Nephron progenitor cell (in vitro differentiated cells): ENCODE measurements around the gene GREB1.

Experiments
- DNase-seq: peaks from one replicate; pipeline ENCODE4 v3.0.0; 2021
- H3K27ac Mint-ChIP-seq: 2 replicates; pipeline ENCODE4 v1.8.0; 2021; ENCODE audit warnings: mild to moderate bottlenecking, moderate library complexity, mixed read lengths
- H3K27me3 Mint-ChIP-seq: 2 replicates; pipeline ENCODE4 v1.8.0; 2021; ENCODE audit warnings: mild to moderate bottlenecking, low read depth, mixed read lengths; ENCODE audit not compliant: poor library complexity
- H3K36me3 Mint-ChIP-seq: 2 replicates; pipeline ENCODE4 v1.8.0; 2021; ENCODE audit warnings: low read depth, mixed read lengths
- H3K4me1 Mint-ChIP-seq: 2 replicates; pipeline ENCODE4 v1.8.0; 2021; ENCODE audit warnings: mixed read lengths
- H3K4me3 Mint-ChIP-seq: 2 replicates; pipeline ENCODE4 v1.8.0; 2021; ENCODE audit warnings: mild to moderate bottlenecking, moderate library complexity, mixed read lengths
- H3K9me3 Mint-ChIP-seq: 2 replicates; pipeline ENCODE4 v1.8.0; 2021; ENCODE audit warnings: mild to moderate bottlenecking, moderate library complexity, mixed read lengths
- CTCF ChIP-seq: fragments of 200-600 bp; sonication (generic); IDR thresholded peaks from 2 replicates; pipeline ENCODE4 v1.5.0; 2021; ENCODE audit warnings: antibody characterized with exemption

GREB1 gene

DNA sequence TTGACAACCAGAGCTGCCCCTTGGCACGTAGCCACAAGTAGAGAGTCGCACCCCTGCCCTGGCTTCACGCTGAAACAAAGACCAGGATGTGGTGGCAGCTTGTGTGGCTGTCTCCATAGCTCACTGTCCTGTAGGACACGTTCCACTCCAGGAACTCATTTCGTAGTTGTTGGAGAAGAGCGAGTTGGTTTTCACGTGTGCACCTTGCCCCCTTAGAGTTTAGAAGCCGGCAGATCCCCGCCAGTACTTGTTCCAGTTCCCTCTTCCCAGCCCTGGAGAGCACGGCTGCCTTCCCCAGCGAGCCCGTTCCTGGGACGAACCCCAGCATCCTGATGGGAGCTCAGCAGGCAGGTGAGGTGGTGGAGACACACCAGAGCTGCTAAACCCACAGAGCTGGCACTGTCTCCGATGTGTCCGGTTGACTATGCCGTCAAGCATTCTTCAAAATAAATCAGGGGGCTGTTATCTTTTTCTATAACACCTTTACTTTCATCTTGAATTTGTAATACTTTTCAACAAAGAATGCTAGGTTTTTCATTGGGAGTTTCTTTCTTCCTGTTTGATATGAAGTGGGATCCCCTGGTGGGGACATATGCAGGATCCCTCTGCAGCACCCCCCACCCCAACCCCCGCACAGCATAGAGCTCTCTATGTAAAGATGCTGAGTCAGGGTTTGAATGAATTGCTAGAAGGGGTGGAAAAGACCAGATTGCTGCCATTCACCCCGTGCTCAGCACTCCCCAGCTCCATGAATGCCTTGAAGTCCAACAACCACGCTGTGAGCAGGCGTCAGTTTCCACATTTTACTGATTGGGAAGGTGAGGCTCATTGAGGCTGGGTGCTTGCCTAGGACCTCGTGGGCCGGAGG, 44.5 kb downstream of the GREB1 start:
- H3K4me3 Mint-ChIP-seq: no peak overlapping the region

DNA sequence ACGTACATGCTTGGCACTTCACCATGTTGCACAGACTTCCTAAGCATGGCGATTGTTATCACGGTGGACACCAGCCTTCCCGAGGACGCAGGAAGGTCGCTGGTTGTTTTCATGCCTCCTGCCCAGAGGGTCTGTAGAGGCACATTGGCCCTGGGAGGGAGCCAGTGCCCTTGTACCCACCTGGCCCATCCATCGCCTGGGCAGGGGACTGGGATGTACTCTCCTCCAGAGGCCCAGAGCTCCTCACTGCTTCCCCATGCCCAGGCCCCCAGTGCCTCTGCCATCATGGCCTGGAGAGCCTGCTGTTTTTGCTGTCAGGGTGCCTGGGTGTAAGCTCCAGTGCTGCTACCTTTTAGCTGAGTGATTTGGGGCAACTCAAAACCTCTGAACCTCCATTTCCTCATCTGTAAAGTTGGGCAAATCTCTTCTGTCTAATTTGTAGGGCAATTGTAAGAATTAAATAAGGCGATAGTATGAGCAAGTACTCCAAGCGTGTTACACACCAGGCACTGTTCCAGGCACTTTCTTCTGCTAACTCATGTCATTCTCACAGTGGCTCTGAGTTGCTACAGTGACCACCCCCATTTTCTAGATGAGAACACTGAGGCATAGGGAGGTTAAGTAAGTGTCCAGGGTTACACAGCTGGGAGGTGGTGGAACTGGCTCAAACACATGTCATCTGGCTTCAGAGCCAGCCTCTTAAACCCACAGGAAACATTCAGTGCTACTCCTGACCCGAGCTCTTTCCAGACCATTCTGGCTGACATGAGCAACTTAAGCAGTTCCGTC, 45.3 kb downstream of the GREB1 start:
- Mint-ChIP-seq H3K4me3 (no peak overlapping the region), H3K9me3 (no peaks in the 10 kb centered on the region), H3K27ac (peak overlapping the region; percentile 27), H3K36me3 (peaks cover 62% of the 10 kb centered on the region), H3K4me1 (peaks cover 19% of the 10 kb centered on the region), H3K27me3 (peaks cover 2% of the 10 kb centered on the region)
- no peak for DNase-seq
- no peak for TF ChIP-seq CTCF

More for the DNA sequence above, 44.5 kb downstream of the GREB1 start:
- DNase-seq: no peak
- Mint-ChIP-seq H3K36me3 (peaks cover 62% of the 10 kb centered on the region), H3K27me3 (peaks cover 2% of the 10 kb centered on the region), H3K4me1 (peaks cover 17% of the 10 kb centered on the region), H3K9me3 (no peaks in the 10 kb centered on the region), H3K27ac (no peak overlapping the region)
- TF ChIP-seq CTCF: no peak

GRCh38 chr2:11579867-11580659, 46.2 kb downstream of the GREB1 start:
- no peaks in the 10 kb centered on the region for H3K9me3 Mint-ChIP-seq
- H3K27ac Mint-ChIP-seq: peak overlapping the region; percentile 27
- H3K36me3 Mint-ChIP-seq: peaks cover 61% of the 10 kb centered on the region
- H3K4me1 Mint-ChIP-seq: peaks cover 20% of the 10 kb centered on the region
- peaks cover 2% of the 10 kb centered on the region for H3K27me3 Mint-ChIP-seq
- DNase-seq: no peak
- no peak overlapping the region for H3K4me3 Mint-ChIP-seq
- TF ChIP-seq CTCF: no peak

DNA sequence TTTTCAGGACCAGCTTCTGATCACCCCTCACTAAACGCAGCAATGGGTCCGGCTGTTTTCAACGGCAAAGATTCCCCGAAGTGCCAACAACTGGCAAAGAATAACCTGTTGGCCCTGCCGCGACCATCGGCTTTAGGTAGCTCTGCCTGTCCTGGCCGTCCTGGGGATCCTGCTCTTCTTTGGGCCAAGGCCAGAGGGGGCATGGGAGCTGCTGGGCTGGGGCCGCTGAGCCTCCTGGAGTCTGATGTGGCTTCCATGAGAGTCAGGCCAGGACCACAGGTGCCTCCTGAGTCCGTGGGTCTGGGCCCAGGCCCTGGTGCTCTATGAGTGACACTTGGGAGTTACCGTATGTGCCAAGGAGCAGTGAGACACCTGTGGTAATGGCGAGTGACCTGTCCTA, 46.9 kb downstream of the GREB1 start:
- Mint-ChIP-seq H3K4me1 (peaks cover 20% of the 10 kb centered on the region), H3K9me3 (no peaks in the 10 kb centered on the region), H3K27me3 (peaks cover 2% of the 10 kb centered on the region), H3K4me3 (no peak overlapping the region), H3K27ac (no peak overlapping the region), H3K36me3 (peaks cover 61% of the 10 kb centered on the region)
- no peak for TF ChIP-seq CTCF
- DNase-seq: no peak

- no peak for TF ChIP-seq CTCF
- H3K4me1 Mint-ChIP-seq: peaks cover 20% of the 10 kb centered on the region
- peaks cover 60% of the 10 kb centered on the region for H3K36me3 Mint-ChIP-seq
- H3K9me3 Mint-ChIP-seq: no peaks in the 10 kb centered on the region
- DNase-seq: no peak
- no peak overlapping the region for H3K27ac Mint-ChIP-seq
- no peak overlapping the region for H3K4me3 Mint-ChIP-seq
- H3K27me3 Mint-ChIP-seq: peaks cover 2% of the 10 kb centered on the region
These were observed 47.4 kb downstream of the GREB1 start for GRCh38 chr2:11581124-11581796.
